Measurements from ENCODE around the gene PNCK. TPM values are rescaled to one million over a fixed set of nuclear protein-coding genes. Genes with fewer than 3 reads are reported as not detected.

The PNCK gene
- polyA plus RNA-seq, 3 donors = not detected

DNA sequence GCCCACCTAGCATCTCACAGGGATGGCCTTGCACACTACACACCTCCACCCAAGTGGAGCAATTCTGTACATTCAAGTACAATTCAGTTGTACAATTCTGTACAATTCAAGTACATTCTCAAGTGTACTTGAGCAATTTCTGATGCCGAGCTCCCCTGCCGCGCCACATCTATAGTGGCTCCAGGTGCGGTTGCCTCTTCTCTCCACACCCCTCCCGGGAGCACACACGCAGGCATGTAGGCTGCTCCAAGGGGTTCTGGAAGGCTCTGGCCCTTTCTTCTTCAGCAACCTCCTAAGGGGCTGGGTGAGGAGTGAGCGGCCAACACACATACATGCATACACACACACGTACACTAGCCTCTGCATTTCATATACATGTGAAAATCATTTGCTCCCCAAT, 45.5 kb downstream of the PNCK start:
- H4K20me1 ChIP-seq (ENCODE audit: insufficient read depth, low read length) = no peaks in the 10 kb centered on the region
- H3K4me1 ChIP-seq (ENCODE audit: control insufficient read depth in 1 of 2, insufficient read depth in 2 of 2, low read length in 2 of 2) = no peaks in the 10 kb centered on the region
- TF ChIP-seq, protein P1, sequence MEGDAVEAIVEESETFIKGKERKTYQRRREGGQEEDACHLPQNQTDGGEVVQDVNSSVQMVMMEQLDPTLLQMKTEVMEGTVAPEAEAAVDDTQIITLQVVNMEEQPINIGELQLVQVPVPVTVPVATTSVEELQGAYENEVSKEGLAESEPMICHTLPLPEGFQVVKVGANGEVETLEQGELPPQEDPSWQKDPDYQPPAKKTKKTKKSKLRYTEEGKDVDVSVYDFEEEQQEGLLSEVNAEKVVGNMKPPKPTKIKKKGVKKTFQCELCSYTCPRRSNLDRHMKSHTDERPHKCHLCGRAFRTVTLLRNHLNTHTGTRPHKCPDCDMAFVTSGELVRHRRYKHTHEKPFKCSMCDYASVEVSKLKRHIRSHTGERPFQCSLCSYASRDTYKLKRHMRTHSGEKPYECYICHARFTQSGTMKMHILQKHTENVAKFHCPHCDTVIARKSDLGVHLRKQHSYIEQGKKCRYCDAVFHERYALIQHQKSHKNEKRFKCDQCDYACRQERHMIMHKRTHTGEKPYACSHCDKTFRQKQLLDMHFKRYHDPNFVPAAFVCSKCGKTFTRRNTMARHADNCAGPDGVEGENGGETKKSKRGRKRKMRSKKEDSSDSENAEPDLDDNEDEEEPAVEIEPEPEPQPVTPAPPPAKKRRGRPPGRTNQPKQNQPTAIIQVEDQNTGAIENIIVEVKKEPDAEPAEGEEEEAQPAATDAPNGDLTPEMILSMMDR (IDR thresholded peaks at IDR 0.05) = no peak
- intact Hi-C loops (cut with micrococcal nuclease) = no loop called here
- DNase-seq = no peak
- H3K27ac ChIP-seq (ENCODE audit: low read depth in 1 of 2, low read length in 2 of 2) = no peak overlapping the region
- WGBS (ENCODE audit: insufficient coverage) = no CpG with 5 or more reads among the region's 8 CpGs
- Mint-ChIP-seq H3K27ac (no peak overlapping the region), H3K36me3 (no peaks in the 10 kb centered on the region), H3K9me3 (peaks cover 0 to 21% (median 10%) of the 10 kb centered on the region in 7 donors), H3K4me3 (no peak overlapping the region), H3K4me1 (no peaks in the 10 kb centered on the region), H3K27me3 (ENCODE audit: low read depth in 3 of 3) (peaks cover 2 to 6% (median 4%) of the 10 kb centered on the region in 3 donors)
- no peak overlapping the region for H3K4me3 ChIP-seq (replicated peaks in 1 of 3; ENCODE audit: low read depth in 2 of 3, low read length in 3 of 3)
- no peaks in the 10 kb centered on the region for H3K36me3 ChIP-seq (replicated peaks in 1 of 2; ENCODE audit: control insufficient read depth in 1 of 2, insufficient read depth in 2 of 2, low read length in 2 of 2)
- no peak overlapping the region for H2AFZ ChIP-seq (ENCODE audit: insufficient read depth, low read depth, low read length, poor library complexity, severe bottlenecking)
- H3K27me3 ChIP-seq (ENCODE audit: control insufficient read depth in 2 of 2, insufficient read depth in 2 of 2, low read length in 2 of 2) = no peaks in the 10 kb centered on the region
- no peaks in the 10 kb centered on the region for H3K79me2 ChIP-seq (ENCODE audit: insufficient read depth, low read length)
- no peak overlapping the region for H3K4me2 ChIP-seq (replicated peaks; ENCODE audit: extremely low read depth, low read length, poor library complexity, severe bottlenecking)
- no peak overlapping the region for H3K9ac ChIP-seq (ENCODE audit: insufficient read depth, low read length, poor library complexity, severe bottlenecking)
- H3K9me3 ChIP-seq (replicated peaks in 1 of 2; ENCODE audit: control insufficient read depth in 1 of 2, insufficient read depth in 1 of 2, low read length in 2 of 2) = peaks cover 0 to 14% of the 10 kb centered on the region in 2 donors

DNA sequence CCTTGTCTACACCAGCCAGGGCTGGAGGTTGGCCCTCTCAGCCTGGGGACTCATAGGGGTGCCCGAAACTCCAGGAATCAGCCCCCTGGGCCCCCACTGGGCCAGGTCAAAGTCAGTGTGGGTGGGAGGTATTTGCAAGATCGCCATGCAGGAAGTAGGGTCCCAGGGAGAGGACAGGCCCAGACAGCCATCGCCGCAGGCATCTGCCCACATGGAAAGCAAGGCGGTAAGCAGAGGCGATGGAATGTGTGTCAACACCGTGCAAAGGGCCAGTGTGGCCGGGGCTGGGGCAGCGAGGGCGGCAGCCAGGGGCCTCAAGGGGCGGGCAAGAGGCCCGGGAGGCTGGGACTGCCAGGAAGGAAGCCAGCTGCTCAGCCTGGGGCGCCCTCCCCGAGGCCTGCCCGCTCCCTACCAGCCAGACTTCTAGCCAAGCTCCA, 45.9 kb downstream of the PNCK start:
- WGBS (ENCODE audit: insufficient coverage) = 50% methylated on average over 6 of the region's 15 CpGs
- H4K20me1 ChIP-seq (ENCODE audit: insufficient read depth, low read length) = no peaks in the 10 kb centered on the region
- no peaks in the 10 kb centered on the region for H3K27me3 ChIP-seq (ENCODE audit: control insufficient read depth in 2 of 2, insufficient read depth in 2 of 2, low read length in 2 of 2)
- intact Hi-C loops (cut with micrococcal nuclease) = no loop called here
- H3K9ac ChIP-seq (ENCODE audit: insufficient read depth, low read length, poor library complexity, severe bottlenecking) = no peak overlapping the region
- no peaks in the 10 kb centered on the region for H3K36me3 ChIP-seq (replicated peaks in 1 of 2; ENCODE audit: control insufficient read depth in 1 of 2, insufficient read depth in 2 of 2, low read length in 2 of 2)
- no peak overlapping the region for H3K4me3 ChIP-seq (replicated peaks in 1 of 3; ENCODE audit: low read depth in 2 of 3, low read length in 3 of 3)
- no peaks in the 10 kb centered on the region for H3K4me1 Mint-ChIP-seq
- H3K4me2 ChIP-seq (replicated peaks; ENCODE audit: extremely low read depth, low read length, poor library complexity, severe bottlenecking) = no peak overlapping the region
- TF ChIP-seq, protein P1 (IDR thresholded peaks at IDR 0.05) = no peak
- H3K27ac ChIP-seq (ENCODE audit: low read depth in 1 of 2, low read length in 2 of 2) = no peak overlapping the region
- no peak overlapping the region for H3K27ac Mint-ChIP-seq
- peaks cover 0 to 14% of the 10 kb centered on the region in 2 donors for H3K9me3 ChIP-seq (replicated peaks in 1 of 2; ENCODE audit: control insufficient read depth in 1 of 2, insufficient read depth in 1 of 2, low read length in 2 of 2)
- peaks cover 2 to 6% (median 4%) of the 10 kb centered on the region in 3 donors for H3K27me3 Mint-ChIP-seq (ENCODE audit: low read depth in 3 of 3)
- H2AFZ ChIP-seq (ENCODE audit: insufficient read depth, low read depth, low read length, poor library complexity, severe bottlenecking) = no peak overlapping the region
- no peak overlapping the region for H3K4me3 Mint-ChIP-seq
- DNase-seq = no peak
- peaks cover 0 to 21% (median 8%) of the 10 kb centered on the region in 7 donors for H3K9me3 Mint-ChIP-seq
- H3K79me2 ChIP-seq (ENCODE audit: insufficient read depth, low read length) = no peaks in the 10 kb centered on the region
- no peaks in the 10 kb centered on the region for H3K4me1 ChIP-seq (ENCODE audit: control insufficient read depth in 1 of 2, insufficient read depth in 2 of 2, low read length in 2 of 2)
- no peaks in the 10 kb centered on the region for H3K36me3 Mint-ChIP-seq
